KMS-11 (cell line): Measurements from ENCODE around the gene STK38L.

Experiments used
- H2AFZ ChIP-seq: fragments of 200-600 bp; sonication (generic); 2 replicates; pipeline ENCODE4 v1.6.1; 2016; ENCODE audit warnings: antibody characterized with exemption, mixed run types, low read depth
- H3K27ac ChIP-seq: fragments of 200-600 bp; sonication (generic); 2 replicates; pipeline ENCODE4 v1.6.1; 2016; ENCODE audit warnings: mild to moderate bottlenecking, mixed run types
- H3K27me3 ChIP-seq: fragments of 200-600 bp; sonication (generic); 2 replicates; pipeline ENCODE4 v1.6.1; 2017; ENCODE audit warnings: mild to moderate bottlenecking, low read depth, mixed run types, moderate library complexity; ENCODE audit not compliant: insufficient read depth
- H3K36me3 ChIP-seq: fragments of 200-600 bp; sonication (generic); 2 replicates; pipeline ENCODE4 v1.6.1; 2017; ENCODE audit warnings: mild to moderate bottlenecking, mixed run types; ENCODE audit not compliant: insufficient read depth
- H3K4me1 ChIP-seq: fragments of 200-600 bp; sonication (generic); 2 replicates; pipeline ENCODE4 v1.6.1; 2016; ENCODE audit warnings: mild to moderate bottlenecking, low read depth, mixed run types; ENCODE audit not compliant: poor library complexity, severe bottlenecking
- H3K4me2 ChIP-seq: fragments of 200-600 bp; sonication (generic); 2 replicates; pipeline ENCODE4 v1.7.0; 2016; ENCODE audit warnings: mild to moderate bottlenecking, mixed run types
- H3K4me3 ChIP-seq: fragments of 200-600 bp; sonication (generic); IDR thresholded peaks from 2 replicates; pipeline ENCODE4 v1.6.1; 2017; ENCODE audit warnings: low read depth, low read length, mixed read lengths; ENCODE audit not compliant: insufficient read depth
- H3K79me2 ChIP-seq: fragments of 200-600 bp; sonication (generic); 2 replicates; pipeline ENCODE4 v1.6.1; 2016; ENCODE audit warnings: low read depth, mixed run types; ENCODE audit not compliant: insufficient read depth
- H3K9ac ChIP-seq: fragments of 200-600 bp; sonication (generic); 2 replicates; pipeline ENCODE4 v1.6.1; 2016; ENCODE audit warnings: mild to moderate bottlenecking, mixed run types
- H4K20me1 ChIP-seq: fragments of 200-600 bp; sonication (generic); 2 replicates; pipeline ENCODE4 v1.6.1; 2016; ENCODE audit warnings: mild to moderate bottlenecking, mixed run types; ENCODE audit not compliant: insufficient read depth
- CTCF ChIP-seq: fragments of 200-600 bp; sonication (generic); conservative IDR thresholded peaks from 2 replicates; pipeline ENCODE4 v1.6.1; 2017; ENCODE audit warnings: low read depth, mild to moderate bottlenecking, antibody characterized with exemption, low read length, moderate library complexity, mixed read lengths

STK38L gene

GRCh38 chr12:27253347-27253746 lies 9.3 kb downstream of the STK38L start:
- no peak overlapping the region for H3K4me2 ChIP-seq
- H3K4me1 ChIP-seq = no peaks in the 10 kb centered on the region
- H3K36me3 ChIP-seq = no peaks in the 10 kb centered on the region
- no peak overlapping the region for H2AFZ ChIP-seq
- no peak overlapping the region for H3K27ac ChIP-seq
- H3K4me3 ChIP-seq = no peak overlapping the region
- no peaks in the 10 kb centered on the region for H4K20me1 ChIP-seq
- H3K79me2 ChIP-seq = peaks cover 10% of the 10 kb centered on the region; the same call in 1 of the 2 replicates
- H3K27me3 ChIP-seq = no peaks in the 10 kb centered on the region
- TF ChIP-seq CTCF = no peak
- H3K9ac ChIP-seq = no peak overlapping the region

GRCh38 chr12:27255806-27256205 lies 11.7 kb downstream of the STK38L start:
- H2AFZ ChIP-seq = no peak overlapping the region
- no peaks in the 10 kb centered on the region for H3K27me3 ChIP-seq
- H3K27ac ChIP-seq = no peak overlapping the region
- H3K9ac ChIP-seq = no peak overlapping the region
- no peak overlapping the region for H3K4me3 ChIP-seq
- TF ChIP-seq CTCF = no peak
- no peak overlapping the region for H3K4me2 ChIP-seq
- no peaks in the 10 kb centered on the region for H3K79me2 ChIP-seq
- H3K36me3 ChIP-seq = no peaks in the 10 kb centered on the region
- peaks cover 9% of the 10 kb centered on the region for H3K4me1 ChIP-seq
- H4K20me1 ChIP-seq = no peaks in the 10 kb centered on the region

- Histone ChIP-seq H3K27me3 (no peaks in the 10 kb centered on the region), H3K4me2 (no peak overlapping the region), H3K4me1 (peaks cover 21% of the 10 kb centered on the region), H3K27ac (no peak overlapping the region), H2AFZ (no peak overlapping the region), H3K79me2 (no peaks in the 10 kb centered on the region), H3K4me3 (no peak overlapping the region), H4K20me1 (no peaks in the 10 kb centered on the region), H3K36me3 (no peaks in the 10 kb centered on the region), H3K9ac (no peak overlapping the region)
- TF ChIP-seq CTCF = no peak
These were observed 13.2 kb downstream of the STK38L start for GRCh38 chr12:27257104-27257843.

- H3K79me2 ChIP-seq = no peaks in the 10 kb centered on the region
- no peak overlapping the region for H3K9ac ChIP-seq
- H3K4me1 ChIP-seq = peaks cover 21% of the 10 kb centered on the region
- H2AFZ ChIP-seq = no peak overlapping the region
- no peak overlapping the region for H3K4me3 ChIP-seq
- no peaks in the 10 kb centered on the region for H3K36me3 ChIP-seq
- no peak for TF ChIP-seq CTCF
- H3K4me2 ChIP-seq = no peak overlapping the region
- no peaks in the 10 kb centered on the region for H3K27me3 ChIP-seq
- H3K27ac ChIP-seq = no peak overlapping the region
- H4K20me1 ChIP-seq = no peaks in the 10 kb centered on the region
These were observed 16.7 kb downstream of the STK38L start for GRCh38 chr12:27260746-27261145.
